ENCODE measurements around the gene ALDH9A1. TPM values are rescaled to one million over a fixed set of nuclear protein-coding genes. Genes with fewer than 3 reads are reported as not detected.

ALDH9A1 gene
- polyA plus RNA-seq, 2 of the 4 experiments (the other 2 are of a cell fraction), result 40.5 to 77.1 TPM

DNA sequence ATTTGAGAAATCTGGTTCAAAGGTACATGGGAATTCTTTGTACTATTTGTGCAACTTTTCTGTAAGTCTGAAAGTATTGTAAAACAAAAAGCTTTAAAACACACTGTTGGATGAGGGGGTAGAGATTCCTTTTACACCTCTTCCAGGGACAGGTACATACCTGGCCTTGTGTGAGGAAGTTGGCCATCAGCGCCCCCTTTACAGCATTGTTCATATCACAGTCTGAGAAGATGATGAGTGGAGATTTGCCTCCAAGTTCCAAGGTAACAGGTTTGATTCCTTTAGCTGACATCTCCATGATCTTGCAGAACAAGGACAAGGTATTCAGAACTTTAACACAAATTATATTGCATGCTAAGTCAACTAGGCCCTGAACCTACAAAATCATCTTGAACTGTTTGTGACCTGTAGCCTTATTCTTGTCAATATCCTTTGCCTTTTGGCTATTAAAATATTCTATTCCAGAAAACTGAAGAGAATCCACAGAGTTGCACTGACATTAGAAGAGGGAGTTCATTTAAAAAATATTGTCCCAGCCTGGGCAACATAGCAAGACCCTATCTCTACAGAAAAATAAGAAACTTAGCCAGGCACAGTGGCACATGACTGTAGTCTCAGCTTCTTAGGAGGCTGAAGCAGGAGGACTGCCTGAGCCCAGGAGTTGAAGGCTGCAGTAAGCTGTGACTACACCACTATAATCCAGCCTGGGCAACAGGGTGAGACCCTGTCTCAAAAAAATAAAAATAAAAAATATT lies 18.9 kb downstream of the ALDH9A1 start (continued):
- TF ChIP-seq TP53 (CRISPR knock-in tag; IDR thresholded peaks at IDR 0.05) (no peak), SREBF2 (IDR thresholded peaks at IDR 0.05) (no peak), FOXS1 (CRISPR knock-in tag; IDR thresholded peaks at IDR 0.05) (no peak), CEBPB (IDR thresholded peaks at IDR 0.05) (no peak), MAFK (IDR thresholded peaks at IDR 0.05; ENCODE audit: partially characterized antibody) (no peak), HEYL (CRISPR knock-in tag; IDR thresholded peaks at IDR 0.05) (no peak), ZFP36 (IDR thresholded peaks at IDR 0.05; ENCODE audit: borderline replicate concordance, partially characterized antibody) (no peak), TFCP2L1 (CRISPR knock-in tag; IDR thresholded peaks at IDR 0.05) (no peak), PHF8 (IDR thresholded peaks at IDR 0.05; ENCODE audit: borderline replicate concordance, low read depth) (no peak)

DNA sequence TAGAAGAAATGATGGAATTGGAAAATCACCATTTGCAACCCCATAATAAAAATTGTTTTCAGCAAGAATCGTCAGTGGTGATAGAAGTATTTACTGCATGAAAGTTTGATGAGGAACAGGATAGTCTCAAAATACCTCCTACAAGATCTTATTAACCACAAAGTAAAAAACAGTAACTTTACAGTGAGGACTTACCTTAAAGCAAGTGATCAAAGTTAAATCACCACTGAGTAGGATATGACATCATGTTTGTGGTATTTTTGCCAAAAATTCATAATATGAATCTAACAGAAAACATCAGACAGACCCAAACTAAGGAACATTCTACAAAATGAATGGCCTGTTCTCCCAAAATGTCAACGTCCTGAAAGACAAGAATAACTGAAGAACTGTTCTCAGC lies 19.9 kb downstream of the ALDH9A1 start:
- H3K27ac ChIP-seq, result no peak overlapping the region
- H3K9me3 ChIP-seq, result peaks cover 3% of the 10 kb centered on the region; the same call in 1 of the 3 replicates
- no peaks in the 10 kb centered on the region for H3K4me1 ChIP-seq
- WGBS (ENCODE audit: missing lambda C conversion rate), result 3% methylated on average over 2 of the region's 2 CpGs
- DNase-seq (ENCODE audit: low read depth in 1 of 2, low spot score in 1 of 2) (no peak), FAIRE-seq (no peak), ATAC-seq (no peak)
- POLR2A ChIA-PET, result no interaction called here
- no peak overlapping the region for H3K4me2 ChIP-seq
- TF ChIP-seq EP300 (IDR thresholded peaks at IDR 0.05) (no peak), FOSB (CRISPR knock-in tag; IDR thresholded peaks at IDR 0.05) (no peak), MAZ (IDR thresholded peaks at IDR 0.05; ENCODE audit: borderline replicate concordance, low read depth, low read length) (no peak), TP53 (CRISPR knock-in tag; IDR thresholded peaks at IDR 0.05) (no peak)
- CTCF ChIA-PET, result interaction anchor here (1.2 kb wide), 1 partner anchor 19 kb away, joined by 5 read pairs; the partner anchor contains the start of gene ALDH9A1
- no peak overlapping the region for H3K4me3 ChIP-seq

DNA sequence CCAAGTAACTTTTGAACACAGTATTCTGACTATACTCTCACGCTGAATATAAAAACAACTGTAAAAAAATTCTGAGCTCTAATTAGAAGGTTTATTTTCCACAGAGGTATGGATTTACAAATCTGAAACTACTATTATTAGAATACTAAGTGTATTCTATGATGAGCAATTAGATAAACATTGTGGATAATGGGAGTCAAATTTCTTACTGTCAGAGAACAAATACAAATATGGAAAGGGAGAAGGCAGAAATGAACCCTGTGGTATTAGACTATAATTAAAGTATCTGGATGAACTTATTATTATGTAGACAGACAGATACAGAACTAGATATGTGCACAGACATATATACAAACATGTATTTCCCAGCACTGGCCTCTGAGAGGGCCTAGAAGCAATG lies 22.6 kb downstream of the ALDH9A1 start:
- POLR2A ChIA-PET, result no interaction called here
- no peaks in the 10 kb centered on the region for H3K4me1 ChIP-seq
- DNase-seq (ENCODE audit: low read depth in 1 of 2, low spot score in 1 of 2) (no peak), FAIRE-seq (no peak), ATAC-seq (no peak)
- H3K4me3 ChIP-seq, result no peak overlapping the region
- peaks cover 3% of the 10 kb centered on the region; the same call in 1 of the 3 replicates for H3K9me3 ChIP-seq
- CTCF ChIA-PET, result no interaction called here
- H3K4me2 ChIP-seq, result no peak overlapping the region
- WGBS (ENCODE audit: missing lambda C conversion rate), result 100% methylated on average over 1 of the region's 1 CpG
- H3K27ac ChIP-seq, result no peak overlapping the region
- TF ChIP-seq, protein P1, sequence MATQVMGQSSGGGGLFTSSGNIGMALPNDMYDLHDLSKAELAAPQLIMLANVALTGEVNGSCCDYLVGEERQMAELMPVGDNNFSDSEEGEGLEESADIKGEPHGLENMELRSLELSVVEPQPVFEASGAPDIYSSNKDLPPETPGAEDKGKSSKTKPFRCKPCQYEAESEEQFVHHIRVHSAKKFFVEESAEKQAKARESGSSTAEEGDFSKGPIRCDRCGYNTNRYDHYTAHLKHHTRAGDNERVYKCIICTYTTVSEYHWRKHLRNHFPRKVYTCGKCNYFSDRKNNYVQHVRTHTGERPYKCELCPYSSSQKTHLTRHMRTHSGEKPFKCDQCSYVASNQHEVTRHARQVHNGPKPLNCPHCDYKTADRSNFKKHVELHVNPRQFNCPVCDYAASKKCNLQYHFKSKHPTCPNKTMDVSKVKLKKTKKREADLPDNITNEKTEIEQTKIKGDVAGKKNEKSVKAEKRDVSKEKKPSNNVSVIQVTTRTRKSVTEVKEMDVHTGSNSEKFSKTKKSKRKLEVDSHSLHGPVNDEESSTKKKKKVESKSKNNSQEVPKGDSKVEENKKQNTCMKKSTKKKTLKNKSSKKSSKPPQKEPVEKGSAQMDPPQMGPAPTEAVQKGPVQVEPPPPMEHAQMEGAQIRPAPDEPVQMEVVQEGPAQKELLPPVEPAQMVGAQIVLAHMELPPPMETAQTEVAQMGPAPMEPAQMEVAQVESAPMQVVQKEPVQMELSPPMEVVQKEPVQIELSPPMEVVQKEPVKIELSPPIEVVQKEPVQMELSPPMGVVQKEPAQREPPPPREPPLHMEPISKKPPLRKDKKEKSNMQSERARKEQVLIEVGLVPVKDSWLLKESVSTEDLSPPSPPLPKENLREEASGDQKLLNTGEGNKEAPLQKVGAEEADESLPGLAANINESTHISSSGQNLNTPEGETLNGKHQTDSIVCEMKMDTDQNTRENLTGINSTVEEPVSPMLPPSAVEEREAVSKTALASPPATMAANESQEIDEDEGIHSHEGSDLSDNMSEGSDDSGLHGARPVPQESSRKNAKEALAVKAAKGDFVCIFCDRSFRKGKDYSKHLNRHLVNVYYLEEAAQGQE (IDR thresholded peaks at IDR 0.05), result no peak
- no peak for TF ChIP-seq CHD2 (IDR thresholded peaks at IDR 0.05; ENCODE audit: low read length, partially characterized antibody)
- no peak for TF ChIP-seq BHLHE40 (IDR thresholded peaks at IDR 0.05; ENCODE audit: low read depth, low read length)
- TF ChIP-seq CBX8 (IDR thresholded peaks at IDR 0.05), result no peak
- no peak for TF ChIP-seq NFE2L2 (conservative IDR thresholded peaks at IDR 0.05; ENCODE audit: low read length)
- no peak for TF ChIP-seq NR3C1 (IDR thresholded peaks at IDR 0.05)
- TF ChIP-seq HOXA7 (CRISPR knock-in tag; IDR thresholded peaks at IDR 0.05), result no peak
- no peak for TF ChIP-seq EHF (CRISPR knock-in tag; IDR thresholded peaks at IDR 0.05)
- TF ChIP-seq FOSB (CRISPR knock-in tag; IDR thresholded peaks at IDR 0.05), result no peak
- TF ChIP-seq POLR2AphosphoS2 (conservative IDR thresholded peaks at IDR 0.05; ENCODE audit: low read length), result no peak
- TF ChIP-seq ZSCAN20 (CRISPR knock-in tag; IDR thresholded peaks at IDR 0.05), result no peak
- no peak for TF ChIP-seq EHMT2 (IDR thresholded peaks at IDR 0.05; ENCODE audit: low read depth)
- no peak for TF ChIP-seq PHF8 (IDR thresholded peaks at IDR 0.05; ENCODE audit: borderline replicate concordance, low read depth)
- TF ChIP-seq, protein P2, sequence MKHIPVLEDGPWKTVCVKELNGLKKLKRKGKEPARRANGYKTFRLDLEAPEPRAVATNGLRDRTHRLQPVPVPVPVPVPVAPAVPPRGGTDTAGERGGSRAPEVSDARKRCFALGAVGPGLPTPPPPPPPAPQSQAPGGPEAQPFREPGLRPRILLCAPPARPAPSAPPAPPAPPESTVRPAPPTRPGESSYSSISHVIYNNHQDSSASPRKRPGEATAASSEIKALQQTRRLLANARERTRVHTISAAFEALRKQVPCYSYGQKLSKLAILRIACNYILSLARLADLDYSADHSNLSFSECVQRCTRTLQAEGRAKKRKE (CRISPR knock-in tag; IDR thresholded peaks at IDR 0.05; ENCODE audit: low read depth), result no peak
- no peak for TF ChIP-seq KDM5A (IDR thresholded peaks at IDR 0.05)
- no peak for TF ChIP-seq CEBPB (IDR thresholded peaks at IDR 0.05)
- TF ChIP-seq ZFP36 (IDR thresholded peaks at IDR 0.05; ENCODE audit: borderline replicate concordance, partially characterized antibody), result no peak
- TF ChIP-seq, protein P3, sequence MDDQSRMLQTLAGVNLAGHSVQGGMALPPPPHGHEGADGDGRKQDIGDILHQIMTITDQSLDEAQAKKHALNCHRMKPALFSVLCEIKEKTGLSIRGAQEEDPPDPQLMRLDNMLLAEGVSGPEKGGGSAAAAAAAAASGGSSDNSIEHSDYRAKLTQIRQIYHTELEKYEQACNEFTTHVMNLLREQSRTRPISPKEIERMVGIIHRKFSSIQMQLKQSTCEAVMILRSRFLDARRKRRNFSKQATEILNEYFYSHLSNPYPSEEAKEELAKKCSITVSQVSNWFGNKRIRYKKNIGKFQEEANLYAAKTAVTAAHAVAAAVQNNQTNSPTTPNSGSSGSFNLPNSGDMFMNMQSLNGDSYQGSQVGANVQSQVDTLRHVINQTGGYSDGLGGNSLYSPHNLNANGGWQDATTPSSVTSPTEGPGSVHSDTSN (IDR thresholded peaks at IDR 0.05), result no peak
